ENCODE measurements around the gene TWIST1.

Gene TWIST1

GRCh38 chr7:19094598-19095352, 22.7 kb downstream of the TWIST1 start:
- DNase-seq = no peak

DNA sequence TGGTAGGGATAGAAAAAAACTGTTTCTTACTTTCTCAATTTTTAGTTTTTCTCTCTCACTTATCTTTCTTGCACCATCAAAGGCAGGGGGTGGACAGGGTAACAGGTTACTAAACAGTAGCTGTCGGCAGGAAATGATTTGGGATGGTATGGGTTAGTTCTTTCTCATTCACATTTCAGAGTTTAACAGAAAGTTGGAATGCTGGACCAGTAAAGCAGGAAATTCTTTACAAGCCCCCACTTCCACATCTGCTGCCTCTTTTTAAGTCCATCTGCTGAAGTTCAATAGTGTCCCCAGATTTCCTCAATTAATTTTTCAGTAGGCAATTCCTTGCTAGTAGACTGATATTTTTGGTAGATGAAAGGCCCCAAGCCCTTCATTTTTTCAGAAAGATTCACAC, 23.3 kb downstream of the TWIST1 start:
- no peak for DNase-seq

DNA sequence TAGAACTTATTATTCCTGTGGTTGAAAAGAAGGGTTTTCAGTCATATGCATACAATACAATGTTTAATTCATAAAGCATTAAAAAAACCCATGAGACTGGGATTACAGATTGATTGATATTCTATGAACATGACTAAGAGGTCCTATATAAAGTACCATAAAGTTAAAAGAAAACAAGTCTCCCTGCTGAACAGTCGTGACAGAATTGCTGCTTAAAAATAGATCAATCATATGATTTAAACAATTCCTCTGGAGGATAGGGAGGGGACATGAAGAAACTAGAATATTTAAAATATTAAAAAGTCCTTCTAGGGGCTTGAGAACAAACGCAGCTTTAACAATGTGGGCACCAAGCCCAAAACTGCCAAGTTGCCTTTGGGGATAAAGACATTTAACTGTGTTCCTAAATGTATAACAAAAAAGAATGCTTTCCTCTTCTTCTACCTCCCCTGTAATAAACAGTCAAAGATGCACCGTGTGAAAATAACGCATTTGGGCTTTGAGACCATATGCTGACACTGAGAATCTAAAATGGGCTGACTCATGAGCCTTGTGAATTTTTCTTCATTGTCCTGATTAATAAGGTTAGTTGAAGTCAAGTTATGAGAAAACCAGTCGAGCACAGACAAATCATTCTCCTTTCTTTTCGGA, 25.8 kb downstream of the TWIST1 start:
- DNase-seq = no peak

DNA sequence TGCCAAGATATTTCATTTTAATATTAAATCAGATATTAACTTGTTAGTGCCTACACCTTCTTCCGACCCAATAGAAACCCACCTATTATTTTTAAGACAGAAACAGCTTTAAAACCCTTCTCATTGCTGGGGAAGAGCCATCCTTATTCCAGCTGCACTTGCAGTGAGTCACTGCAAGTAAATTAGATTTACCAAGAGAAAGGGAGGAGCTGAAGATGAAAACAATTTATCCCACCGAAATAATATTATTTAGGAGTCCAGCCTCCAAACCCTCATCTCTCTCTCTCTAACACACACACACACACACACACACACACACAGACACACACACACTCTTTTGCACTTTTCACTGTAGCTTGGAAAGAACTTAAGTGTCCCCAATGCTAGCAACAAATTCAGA, 26.9 kb downstream of the TWIST1 start:
- DNase-seq = no peak

DNA sequence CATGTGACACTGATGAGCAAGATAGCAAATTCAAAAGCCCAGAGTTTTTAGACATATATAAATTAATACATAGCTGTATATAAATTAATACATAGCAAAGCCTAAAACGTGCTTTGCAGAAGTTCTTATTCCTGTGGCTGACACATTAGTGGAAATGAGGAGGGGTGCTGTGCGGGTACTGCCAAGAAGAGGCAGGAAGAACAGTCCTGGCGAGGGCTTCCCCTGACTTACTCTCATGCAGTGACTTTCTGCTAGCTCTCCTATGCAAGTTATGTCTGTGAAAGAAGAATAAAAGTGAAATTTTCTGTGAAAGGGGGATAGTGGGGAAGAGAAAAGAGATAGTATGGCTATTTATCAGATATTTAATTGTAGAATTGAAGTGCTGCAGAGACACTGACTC, 27.6 kb downstream of the TWIST1 start:
- no peak for DNase-seq

DNA sequence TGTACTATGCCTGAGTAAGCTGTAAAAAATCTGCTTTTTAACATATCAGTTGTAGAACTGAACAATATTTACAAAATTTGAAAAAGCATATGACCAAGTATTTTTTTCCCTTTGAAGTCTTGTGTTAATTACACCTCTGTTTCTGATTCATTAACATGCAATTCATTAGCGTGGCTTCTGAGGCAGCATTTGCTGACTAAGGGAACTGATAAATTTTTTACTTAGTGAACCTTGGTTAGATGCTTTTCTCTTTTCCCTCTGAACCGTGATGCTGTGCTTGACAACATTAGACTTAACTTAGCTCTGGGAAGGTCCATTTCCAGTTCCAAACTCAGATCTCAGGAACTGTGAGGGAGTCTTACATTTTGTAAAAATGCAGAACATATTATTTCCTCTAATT, 28.1 kb downstream of the TWIST1 start:
- no peak for DNase-seq

DNA sequence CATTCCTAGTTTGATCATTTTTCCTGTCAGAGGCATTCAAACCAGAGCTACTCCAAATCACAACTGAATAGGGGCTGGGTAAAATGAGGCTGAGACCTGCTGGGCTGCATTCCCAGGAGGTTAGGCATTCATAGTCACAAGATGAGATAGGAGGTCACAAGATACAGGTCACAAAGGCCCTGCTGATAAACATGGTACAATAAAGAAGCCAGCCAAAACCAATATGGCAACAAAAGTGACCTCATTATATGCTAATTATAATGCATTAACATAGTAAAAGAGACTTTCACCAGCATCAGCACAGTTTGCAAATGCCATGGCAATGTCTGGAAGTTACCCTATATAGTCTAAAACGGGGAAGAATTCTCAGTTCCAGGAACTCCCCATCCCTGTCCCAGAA, 37.3 kb downstream of the TWIST1 start:
- DNase-seq = no peak

GRCh38 chr7:19079066-19079465, 38.4 kb downstream of the TWIST1 start:
- no peak for DNase-seq

DNA sequence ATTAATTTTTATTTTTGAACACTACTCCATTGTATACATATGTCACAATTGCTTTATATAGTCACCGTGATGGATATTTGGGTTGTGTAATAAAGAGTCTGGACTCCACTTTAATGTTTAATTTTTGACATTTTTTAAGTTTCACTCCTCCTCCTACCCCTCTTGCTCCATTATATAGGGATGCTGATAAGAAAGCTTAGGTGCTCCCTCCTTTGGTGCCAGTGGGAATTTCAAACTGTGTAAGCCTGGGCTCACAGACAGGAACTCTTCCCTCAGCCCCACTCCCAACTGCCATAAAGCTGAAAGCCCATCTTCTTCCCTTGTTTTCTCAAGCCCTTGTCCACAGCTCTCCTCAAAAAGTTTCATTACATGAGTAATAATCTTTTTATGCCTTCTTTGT, 47.6 kb downstream of the TWIST1 start:
- no peak for DNase-seq

GRCh38 chr7:19066170-19066569, 51.3 kb downstream of the TWIST1 start:
- DNase-seq = no peak

Data from activated T-cell treated with anti-CD3 and anti-CD28 coated beads, Interleukin-2, amount 50 U/mL, for 1 hour (primary cell).